Lung microvascular endothelial cell (primary cell): Measurements from ENCODE around the gene PRM3. TPM values are rescaled to one million over a fixed set of nuclear protein-coding genes. Genes with fewer than 3 reads are reported as not detected.

Source experiments
- DNase-seq, 2 donors: peaks; one replicate each; pipeline versions ENCODE4 v3.0.0 to v3.0.0-alpha.2; 2010; ENCODE audit warnings: low read depth in 2 of 2
- total RNA-seq: library from RNA; depleted of rRNA; stranded (reverse); fragments of >200 nt; gene quantifications from 2 replicates; pipeline ENCODE4 v1.2.1, GENCODE V29; 2014

Gene PRM3
- total RNA-seq, 1 donor from 2014 or later, result not detected

GRCh38 chr16:11283820-11284248, 10.4 kb upstream of the PRM3 start:
- DNase-seq, result no peak

GRCh38 chr16:11280616-11281522, 7.4 kb upstream of the PRM3 start, which contains the start of gene PRM1:
TSS of gene PRM1 (minus strand) at chr16:11281330. CDS start at chr16:11281238, 92 bp downstream.
- DNase-seq, result no peak

- DNase-seq, result no peak
Measured at GRCh38 chr16:11278681-11279628, 5.5 kb upstream of the PRM3 start.

GRCh38 chr16:11277607-11278337, 4.3 kb upstream of the PRM3 start:
- DNase-seq, result no peak

- DNase-seq, result no peak
Measured at GRCh38 chr16:11276896-11277593, 3.6 kb upstream of the PRM3 start.

- DNase-seq, result no peak
Measured at GRCh38 chr16:11276143-11276895, 2.9 kb upstream of the PRM3 start, which contains the start of gene PRM2. TSS of gene PRM2 (minus strand) at chr16:11276480. CDS start at chr16:11276370, 110 bp downstream.

GRCh38 chr16:11274964-11275363, 1.5 kb upstream of the PRM3 start:
- no peak for DNase-seq

GRCh38 chr16:11273721-11274324, 394 bp upstream of the PRM3 start:
- no peak for DNase-seq

GRCh38 chr16:11272484-11272883, 945 bp downstream of the PRM3 start:
- DNase-seq, result no peak

GRCh38 chr16:11271610-11272009, 1.8 kb downstream of the PRM3 start:
- no peak for DNase-seq

GRCh38 chr16:11270602-11271162, 2.7 kb downstream of the PRM3 start:
- no peak for DNase-seq

- no peak for DNase-seq
Measured at GRCh38 chr16:11268921-11269375, 4.5 kb downstream of the PRM3 start, which contains the start of gene TNP2. TSS of gene TNP2 (minus strand) at chr16:11269325. CDS start at chr16:11269262, 63 bp downstream.

GRCh38 chr16:11265124-11265523, 8.3 kb downstream of the PRM3 start:
- DNase-seq, result no peak

- DNase-seq, result no peak
Measured at GRCh38 chr16:11264155-11264832, 9.1 kb downstream of the PRM3 start.

GRCh38 chr16:11263737-11264136, 9.7 kb downstream of the PRM3 start:
- DNase-seq, result no peak

- DNase-seq, result no peak
Measured at GRCh38 chr16:11262915-11263314, 10.5 kb downstream of the PRM3 start.

- DNase-seq, result no peak
Measured at GRCh38 chr16:11260596-11260966, 12.8 kb downstream of the PRM3 start.
